BJ (cell line): ENCODE measurements around the gene SLC1A5. TPM values are rescaled to one million over a fixed set of nuclear protein-coding genes. Genes with fewer than 3 reads are reported as not detected.

ENCODE experiments used
- CTCF ChIA-PET: fragments of 350-600 bp; formaldehyde crosslinking; extraction: SDS; loops from one replicate; lab custom pipeline; 2021; ENCODE audit warnings: antibody characterized with exemption, inconsistent platforms; lab: Yijun Ruan, JAX
- POLR2A ChIA-PET: fragments of 300-600 bp; sonication (Branson Sonifier 250); formaldehyde crosslinking; extraction: SDS; loops from one replicate; lab custom pipeline; 2021; ENCODE audit warnings: antibody characterized with exemption; lab: Charles Lee
- DNase-seq: peaks from one replicate; pipeline ENCODE4 v3.0.0-alpha.2; 2011; ENCODE audit warnings: low read depth
- H3K27me3 ChIP-seq: 2 replicates; pipeline ENCODE4 v1.6.0; 2011; ENCODE audit warnings: low read length; ENCODE audit not compliant: control insufficient read depth, insufficient read depth
- H3K36me3 ChIP-seq: 2 replicates; pipeline ENCODE4 v1.5.1; 2011; ENCODE audit warnings: low read length; ENCODE audit not compliant: control insufficient read depth, insufficient read depth
- H3K4me3 ChIP-seq: 2 replicates; pipeline ENCODE4 v1.5.1; 2011; ENCODE audit warnings: low read depth, mild to moderate bottlenecking, control low read depth, low read length
- CTCF ChIP-seq: IDR thresholded peaks from 2 replicates; pipeline ENCODE4 v1.5.1; 2011; ENCODE audit warnings: low read depth, mild to moderate bottlenecking, control low read depth, inconsistent platforms, low read length, moderate library complexity; ENCODE audit not compliant: insufficient read depth
- polyA plus RNA-seq: library from polyadenylated mRNA; depleted of rRNA; stranded (reverse); fragments of >200 nt; gene quantifications from 2 replicates; pipeline ENCODE4 v1.2.3, GENCODE V29; 2011

The SLC1A5 gene
- polyA plus RNA-seq, 1 experiment = 506 TPM

GRCh38 chr19:46821512-46822409 lies 33.4 kb upstream of the SLC1A5 start:
- H3K4me3 ChIP-seq = no peak overlapping the region
- H3K27me3 ChIP-seq = no peaks in the 10 kb centered on the region
- no peak for TF ChIP-seq CTCF
- ChIA-PET CTCF (interaction anchor here (0.9 to 1.6 kb wide), 2 partner anchors 35 to 65 kb away, joined by 3 read pairs; no protein-coding TSS in a partner anchor), POLR2A (no interaction called here)
- no peak for DNase-seq
- no peaks in the 10 kb centered on the region for H3K36me3 ChIP-seq

GRCh38 chr19:46818812-46819211 lies 30.4 kb upstream of the SLC1A5 start:
- TF ChIP-seq CTCF = no peak
- no peak for DNase-seq
- Histone ChIP-seq H3K27me3 (no peaks in the 10 kb centered on the region), H3K4me3 (no peak overlapping the region), H3K36me3 (no peaks in the 10 kb centered on the region)
- CTCF ChIA-PET = interaction anchor here (1.6 kb wide), 1 partner anchor 9 kb away, joined by 4 read pairs; no protein-coding TSS in a partner anchor
- POLR2A ChIA-PET = no interaction called here

DNA sequence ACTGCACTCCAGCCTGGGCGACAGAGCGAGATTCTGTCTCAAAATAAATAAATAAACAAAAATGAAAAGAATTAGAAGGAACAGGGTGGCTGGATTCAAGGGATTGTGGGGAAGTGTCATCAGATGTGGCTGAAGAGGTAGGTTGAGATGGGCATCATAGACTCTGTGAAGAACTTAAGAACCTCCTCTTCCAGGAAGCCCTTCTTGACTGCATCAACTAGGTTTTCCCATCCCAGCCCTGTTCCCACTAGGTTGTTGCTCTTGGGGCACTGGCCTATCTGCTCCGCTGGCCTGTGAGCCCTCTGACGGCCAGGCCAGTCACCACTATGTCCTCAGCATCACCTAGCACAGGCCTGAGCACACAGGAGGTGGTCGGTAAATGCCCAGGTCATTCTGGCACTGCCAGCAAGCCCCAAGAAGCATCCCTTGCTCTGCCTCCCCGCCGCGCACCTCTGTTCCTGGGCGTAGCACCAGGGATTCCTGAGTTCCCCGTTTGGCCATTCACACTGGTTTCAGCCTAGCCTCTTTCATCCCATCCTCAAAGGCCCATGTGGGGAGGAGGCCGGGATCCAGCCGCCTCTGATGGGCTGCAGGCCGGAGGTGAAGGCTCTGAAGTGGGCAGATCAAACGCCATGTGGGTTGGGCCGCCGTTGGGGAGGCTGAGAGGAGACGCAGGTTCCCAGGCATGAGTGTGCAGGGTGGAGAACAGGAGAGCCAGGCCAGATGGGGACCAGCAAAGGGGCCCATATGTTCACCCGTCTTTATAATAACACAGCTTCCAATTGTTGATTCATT lies 27.6 kb upstream of the SLC1A5 start:
- Histone ChIP-seq H3K4me3 (no peak overlapping the region), H3K36me3 (no peaks in the 10 kb centered on the region), H3K27me3 (no peaks in the 10 kb centered on the region)
- ChIA-PET CTCF (no interaction called here), POLR2A (no interaction called here)
- no peak for DNase-seq
- no peak for TF ChIP-seq CTCF

DNA sequence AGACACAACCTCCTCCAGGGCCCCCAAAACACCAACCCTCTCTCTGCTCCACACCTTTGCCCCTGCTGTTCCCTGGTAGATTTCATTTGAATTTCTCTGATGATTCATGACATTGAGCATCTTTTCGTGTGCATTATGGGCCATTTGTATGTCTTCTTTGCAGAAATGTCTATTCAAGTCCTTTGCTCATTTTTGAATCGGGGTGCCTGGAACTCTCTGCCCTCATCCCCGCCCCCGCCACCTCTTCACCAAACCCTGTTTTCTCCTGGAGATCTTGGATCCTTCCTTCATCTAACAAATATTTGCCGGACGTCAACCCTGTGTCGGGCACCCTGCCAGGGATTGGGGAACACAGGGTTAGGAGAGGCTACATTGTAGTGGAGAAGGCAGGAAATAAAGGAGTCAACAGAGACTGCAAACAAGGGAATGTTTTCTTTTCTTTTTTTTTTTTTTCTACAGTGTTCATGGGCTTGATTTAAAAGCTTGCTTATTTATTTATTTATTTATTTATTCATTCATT lies 25.5 kb upstream of the SLC1A5 start:
- Histone ChIP-seq H3K4me3 (no peak overlapping the region), H3K27me3 (no peaks in the 10 kb centered on the region), H3K36me3 (no peaks in the 10 kb centered on the region)
- DNase-seq = no peak
- no peak for TF ChIP-seq CTCF
- ChIA-PET CTCF (interaction anchor here (0.6 to 0.7 kb wide), 2 partner anchors 16 to 109 kb away, joined by 3 read pairs; no protein-coding TSS in a partner anchor), POLR2A (no interaction called here)
